Prostate gland (tissue), 2 donors: ENCODE results near the gene ASCL5. TPM values are rescaled to one million over a fixed set of nuclear protein-coding genes. Genes with fewer than 3 reads are reported as not detected.

Experiments used
- DNase-seq: peaks from one replicate; pipeline ENCODE4 v3.0.0-alpha.2; 2019; ENCODE audit warnings: low spot score
- H3K27ac ChIP-seq, 2 donors: fragments of 200-600 bp; sonication (generic); 2 replicates each; pipeline ENCODE4 v1.5.1; 2017 to 2019
- H3K27me3 ChIP-seq: fragments of 200-600 bp; sonication (generic); replicated peaks from 2 replicates; pipeline ENCODE4 v1.5.1; 2019; ENCODE audit not compliant: insufficient read depth
- H3K36me3 ChIP-seq, 2 donors: fragments of 200-600 bp; sonication (generic); 1 replicate in 1 of 2; 2 replicates in 1 of 2; pipeline versions ENCODE4 v1.5.1 to v1.8.1; 2017 to 2019
- H3K4me1 ChIP-seq: fragments of 200-600 bp; sonication (generic); replicated peaks from 2 replicates; pipeline ENCODE4 v1.5.1; 2019
- H3K4me3 ChIP-seq, 2 donors: fragments of 200-600 bp; sonication (generic); 2 replicates each; pipeline ENCODE4 v1.5.1; 2017 to 2019
- H3K9me3 ChIP-seq: fragments of 200-600 bp; sonication (generic); 2 replicates; pipeline ENCODE4 v1.5.1; 2017
- CTCF ChIP-seq, 4 experiments: fragments of 200-600 bp in 2 of 4; fragments of 450-650 bp in 2 of 4; sonication (generic) in 2 of 4; IDR thresholded peaks; 1 replicate in 3 of 4; 2 replicates in 1 of 4; pipeline ENCODE4 v1.5.1; 2016 to 2019; ENCODE audit warnings: antibody characterized with exemption in 4 of 4, mild to moderate bottlenecking in 2 of 4, moderate library complexity in 2 of 4
- POLR2A ChIP-seq: fragments of 450-650 bp; IDR thresholded peaks from one replicate; pipeline ENCODE4 v1.6.1; 2016; ENCODE audit warnings: antibody characterized with exemption, mild to moderate bottlenecking
- POLR2AphosphoS5 ChIP-seq: sonication (generic); formaldehyde crosslinking; IDR thresholded peaks from one replicate; pipeline ENCODE4 v1.6.1; 2017; ENCODE audit warnings: antibody characterized with exemption
- WGBS: methylation state at CpG from one replicate; pipeline ENCODE4 v1.1.5; 2018; 5-methylcytosine and 5-hydroxymethylcytosine counted together
- intact Hi-C: fragments of 100-400 bp; cut with DNase I; formaldehyde crosslinking; loops from one replicate; pipeline ENCODE4 v1.14.2; 2022
- total RNA-seq, 2 donors: library from RNA; depleted of rRNA; stranded (reverse); fragments of >200 nt; gene quantifications; one replicate each; pipeline ENCODE4 v1.1.0, GENCODE V29; 2016

Gene ASCL5
- total RNA-seq, 2 donors from 2014 or later: not detected

GRCh38 chr1:201105688-201106087 lies 21.3 kb downstream of the ASCL5 start:
- Histone ChIP-seq H3K36me3 (no peaks in the 10 kb centered on the region), H3K9me3 (no peaks in the 10 kb centered on the region), H3K27ac (no peak overlapping the region), H3K4me3 (no peak overlapping the region), H3K27me3 (no peaks in the 10 kb centered on the region), H3K4me1 (no peaks in the 10 kb centered on the region)
- intact Hi-C loops: no loop called here
- 78% methylated on average over 5 of the region's 5 CpGs for WGBS
- TF ChIP-seq POLR2A (no peak), CTCF (IDR thresholded peaks at IDR 0.05) (no peak), POLR2AphosphoS5 (no peak)
- DNase-seq: no peak

DNA sequence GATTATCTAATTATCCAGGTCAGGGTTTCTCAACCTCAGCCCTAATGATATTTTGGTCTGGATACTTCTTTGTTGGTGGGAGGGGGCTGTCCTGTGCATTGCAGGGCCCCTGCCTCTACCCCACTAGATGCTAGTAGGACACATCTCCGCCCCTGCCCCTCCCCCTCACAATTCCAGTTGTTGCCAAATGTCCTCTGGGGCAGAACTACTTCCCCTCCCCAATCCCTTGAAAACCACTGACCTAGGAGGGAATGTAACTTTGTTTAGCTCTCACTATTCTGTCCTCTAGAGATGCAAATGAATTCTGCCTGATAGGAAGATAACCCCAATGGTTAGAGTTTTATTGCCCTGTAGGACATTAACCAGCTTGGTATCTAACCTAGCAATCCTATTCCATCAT lies 22.8 kb downstream of the ASCL5 start:
- Histone ChIP-seq H3K27me3 (no peaks in the 10 kb centered on the region), H3K4me1 (no peaks in the 10 kb centered on the region), H3K27ac (no peak overlapping the region), H3K4me3 (no peak overlapping the region), H3K9me3 (no peaks in the 10 kb centered on the region), H3K36me3 (no peaks in the 10 kb centered on the region)
- no peak for TF ChIP-seq POLR2A
- TF ChIP-seq CTCF (IDR thresholded peaks at IDR 0.05): no peak
- TF ChIP-seq POLR2AphosphoS5: no peak
- DNase-seq: no peak
- 79% methylated on average over 1 of the region's 1 CpG for WGBS
- intact Hi-C loops: no loop called here

GRCh38 chr1:201103666-201104065 lies 23.3 kb downstream of the ASCL5 start:
- no peaks in the 10 kb centered on the region for H3K9me3 ChIP-seq
- TF ChIP-seq CTCF (IDR thresholded peaks at IDR 0.05) (no peak), POLR2A (no peak), POLR2AphosphoS5 (no peak)
- no peak overlapping the region for H3K27ac ChIP-seq
- H3K36me3 ChIP-seq: no peaks in the 10 kb centered on the region
- no peaks in the 10 kb centered on the region for H3K27me3 ChIP-seq
- WGBS: 62% methylated on average over 9 of the region's 9 CpGs
- H3K4me3 ChIP-seq: no peak overlapping the region
- no peaks in the 10 kb centered on the region for H3K4me1 ChIP-seq
- intact Hi-C loops: no loop called here
- DNase-seq: no peak

- WGBS: 90% methylated on average over 12 of the region's 12 CpGs
- TF ChIP-seq CTCF (IDR thresholded peaks at IDR 0.05) (no peak), POLR2A (no peak), POLR2AphosphoS5 (no peak)
Measured at GRCh38 chr1:201100169-201100930, 26.6 kb downstream of the ASCL5 start.

More at GRCh38 chr1:201100169-201100930, 26.6 kb downstream of the ASCL5 start:
- H3K36me3 ChIP-seq: no peaks in the 10 kb centered on the region
- intact Hi-C loops: no loop called here
- H3K9me3 ChIP-seq: no peaks in the 10 kb centered on the region
- no peak overlapping the region for H3K4me3 ChIP-seq
- DNase-seq: no peak
- H3K4me1 ChIP-seq: no peaks in the 10 kb centered on the region
- H3K27ac ChIP-seq: no peak overlapping the region
- no peaks in the 10 kb centered on the region for H3K27me3 ChIP-seq
